ENCODE measurements around the gene BTRC. TPM values are rescaled to one million over a fixed set of nuclear protein-coding genes. Genes with fewer than 3 reads are reported as not detected.
A peak's percentile ranks its signal among the peaks of the same experiment; 100 is the strongest.

BTRC gene
- total RNA-seq, 1 donor from 2014 or later = 16.7 TPM

- no peak for DNase-seq (ENCODE audit: low read depth)
Measured at GRCh38 chr10:101513733-101514132, 159.8 kb downstream of the BTRC start.

- no peak for DNase-seq (ENCODE audit: low read depth)
Measured at GRCh38 chr10:101525848-101526247, 171.9 kb downstream of the BTRC start.

GRCh38 chr10:101529207-101529606 lies 175.2 kb downstream of the BTRC start:
- no peak for DNase-seq (ENCODE audit: low read depth)

GRCh38 chr10:101529725-101530553 lies 176.0 kb downstream of the BTRC start:
- no peak for DNase-seq (ENCODE audit: low read depth)

GRCh38 chr10:101535949-101536348 lies 182.0 kb downstream of the BTRC start:
- no peak for DNase-seq (ENCODE audit: low read depth)

- peak; percentile 33 for DNase-seq (ENCODE audit: low read depth)
Measured at GRCh38 chr10:101536800-101537199, 182.8 kb downstream of the BTRC start.

- peak; percentile 6 for DNase-seq (ENCODE audit: low read depth)
Measured at GRCh38 chr10:101538446-101538845, 184.5 kb downstream of the BTRC start.

- no peak for DNase-seq (ENCODE audit: low read depth)
Measured at GRCh38 chr10:101545898-101546297, 191.9 kb downstream of the BTRC start.

- DNase-seq (ENCODE audit: low read depth) = no peak
Measured at GRCh38 chr10:101550965-101551364, 197.0 kb downstream of the BTRC start.

GRCh38 chr10:101552442-101552841 lies 198.5 kb downstream of the BTRC start:
- no peak for DNase-seq (ENCODE audit: low read depth)

- DNase-seq (ENCODE audit: low read depth) = no peak
Measured at GRCh38 chr10:101557541-101557940, 203.6 kb downstream of the BTRC start.

GRCh38 chr10:101558204-101558603 lies 204.2 kb downstream of the BTRC start:
- DNase-seq (ENCODE audit: low read depth) = no peak

- DNase-seq (ENCODE audit: low read depth) = no peak
Measured at GRCh38 chr10:101558671-101559595, 205.0 kb downstream of the BTRC start.

GRCh38 chr10:101559596-101560297 lies 205.8 kb downstream of the BTRC start:
- no peak for DNase-seq (ENCODE audit: low read depth)

GRCh38 chr10:101560298-101561067 lies 206.5 kb downstream of the BTRC start:
- DNase-seq (ENCODE audit: low read depth) = no peak

- DNase-seq (ENCODE audit: low read depth) = no peak
Measured at GRCh38 chr10:101561068-101561915, 207.3 kb downstream of the BTRC start.

- DNase-seq (ENCODE audit: low read depth) = no peak
Measured at GRCh38 chr10:101562231-101562630, 208.3 kb downstream of the BTRC start.

- no peak for DNase-seq (ENCODE audit: low read depth)
Measured at GRCh38 chr10:101563007-101563406, 209.0 kb downstream of the BTRC start.

- no peak for DNase-seq (ENCODE audit: low read depth)
Measured at GRCh38 chr10:101563497-101564040, 209.6 kb downstream of the BTRC start.
